ENCODE results near the gene TLN1. TPM values are rescaled to one million over a fixed set of nuclear protein-coding genes. Genes with fewer than 3 reads are reported as not detected.

Gene TLN1
- total and polyA plus RNA-seq, 2 experiments from 2014 or later = 21.5 to 120 TPM

DNA sequence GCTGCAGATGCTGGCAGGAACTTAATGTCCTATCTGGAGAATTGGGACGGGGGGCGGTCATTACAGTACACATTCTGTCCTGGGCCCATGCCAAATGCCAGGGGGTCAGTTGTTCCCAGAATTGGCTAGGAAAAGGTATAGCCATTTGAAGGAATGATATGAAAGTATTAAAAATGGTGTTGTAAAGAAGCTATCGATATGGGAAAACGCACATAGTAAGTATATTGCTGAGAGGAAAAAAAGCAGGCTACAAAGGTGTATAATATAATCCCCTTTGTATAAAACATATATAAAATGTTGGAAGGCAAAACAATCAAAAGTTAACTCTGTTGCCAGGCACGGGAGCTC lies 66.5 kb downstream of the TLN1 start:
- peak overlapping the region; percentile 29 for H3K27ac Mint-ChIP-seq
- H3K9me3 Mint-ChIP-seq = no peaks in the 10 kb centered on the region; the same call in 2 of the 3 replicates
- peaks cover 8% of the 10 kb centered on the region; the same call in 1 of the 2 replicates for H3K79me2 ChIP-seq (replicated peaks; ENCODE audit: insufficient read depth)
- H3K4me3 ChIP-seq = peak overlapping the region; percentile 90
- H4K20me1 ChIP-seq (replicated peaks; ENCODE audit: insufficient read depth) = no peaks in the 10 kb centered on the region
- peaks cover 28% of the 10 kb centered on the region for H3K36me3 Mint-ChIP-seq (ENCODE audit: low read depth)
- H3K36me3 ChIP-seq (ENCODE audit: insufficient read depth) = peaks cover 8% of the 10 kb centered on the region; the same call in 1 of the 2 replicates
- H3K4me3 Mint-ChIP-seq = peak overlapping the region; percentile 81
- DNase-seq (ENCODE audit: low spot score) = no peak
- ATAC-seq = no peak
- peak overlapping the region; percentile 97 for H3K4me2 ChIP-seq
- H3K4me1 Mint-ChIP-seq = peaks cover 33% of the 10 kb centered on the region
- H2AFZ ChIP-seq = peak overlapping the region; percentile 97
- no peak for TF ChIP-seq CTCF (conservative IDR thresholded peaks at IDR 0.05; ENCODE audit: low read depth in 2 of 2)
- no peak for TF ChIP-seq CREB1 (CRISPR knock-in tag; IDR thresholded peaks at IDR 0.05; ENCODE audit: low read depth)
- TF ChIP-seq ZNF331 (CRISPR knock-in tag; IDR thresholded peaks at IDR 0.05; ENCODE audit: low read depth) = no peak
- TF ChIP-seq REST (IDR thresholded peaks at IDR 0.05; ENCODE audit: unreplicated experiment) = no peak
- TF ChIP-seq NANOG (IDR thresholded peaks at IDR 0.05; ENCODE audit: borderline replicate concordance) = no peak
- TF ChIP-seq JUNB (IDR thresholded peaks at IDR 0.05; ENCODE audit: unreplicated experiment) = no peak
- no peak for TF ChIP-seq EZH2phosphoT487 (IDR thresholded peaks at IDR 0.05; ENCODE audit: unreplicated experiment)
- TF ChIP-seq ZNF462 (CRISPR knock-in tag; IDR thresholded peaks at IDR 0.05) = no peak
- TF ChIP-seq STAT1 (IDR thresholded peaks at IDR 0.05; ENCODE audit: unreplicated experiment) = no peak
- no peak for TF ChIP-seq ZNF114 (CRISPR knock-in tag; IDR thresholded peaks at IDR 0.05)
- TF ChIP-seq POLR2AphosphoS5 (IDR thresholded peaks at IDR 0.05; ENCODE audit: low read depth) = no peak
- TF ChIP-seq, protein P1, sequence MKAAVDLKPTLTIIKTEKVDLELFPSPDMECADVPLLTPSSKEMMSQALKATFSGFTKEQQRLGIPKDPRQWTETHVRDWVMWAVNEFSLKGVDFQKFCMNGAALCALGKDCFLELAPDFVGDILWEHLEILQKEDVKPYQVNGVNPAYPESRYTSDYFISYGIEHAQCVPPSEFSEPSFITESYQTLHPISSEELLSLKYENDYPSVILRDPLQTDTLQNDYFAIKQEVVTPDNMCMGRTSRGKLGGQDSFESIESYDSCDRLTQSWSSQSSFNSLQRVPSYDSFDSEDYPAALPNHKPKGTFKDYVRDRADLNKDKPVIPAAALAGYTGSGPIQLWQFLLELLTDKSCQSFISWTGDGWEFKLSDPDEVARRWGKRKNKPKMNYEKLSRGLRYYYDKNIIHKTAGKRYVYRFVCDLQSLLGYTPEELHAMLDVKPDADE (IDR thresholded peaks at IDR 0.05) = no peak
- TF ChIP-seq EZH2 (IDR thresholded peaks at IDR 0.05; ENCODE audit: low read depth, unreplicated experiment) = no peak
- H3K4me1 ChIP-seq (ENCODE audit: insufficient read depth) = peaks cover 15% of the 10 kb centered on the region
- H3K27ac ChIP-seq (ENCODE audit: low read depth) = no peak overlapping the region
- peaks cover 12% of the 10 kb centered on the region for H3K9me2 ChIP-seq (ENCODE audit: insufficient read depth)
- peaks cover 13% of the 10 kb centered on the region; the same call in 1 of the 2 replicates for H3F3A ChIP-seq (replicated peaks; ENCODE audit: low read depth)
- H3K27me3 Mint-ChIP-seq (ENCODE audit: insufficient read depth, low read depth, poor library complexity) = peaks cover 14% of the 10 kb centered on the region
- H3K27me3 ChIP-seq (ENCODE audit: insufficient read depth) = no peaks in the 10 kb centered on the region
